Lower leg skin (tissue), 4 donors: ENCODE data around the gene EPHB4. TPM values are rescaled to one million over a fixed set of nuclear protein-coding genes. Genes with fewer than 3 reads are reported as not detected.

Source experiments
- DNase-seq, 2 donors: peaks; one replicate each; pipeline ENCODE4 v3.0.0-alpha.2; 2019; ENCODE audit warnings: low spot score in 2 of 2
- H3K4me3 ChIP-seq: fragments of 200-600 bp; sonication (generic); 2 replicates; pipeline ENCODE4 v1.5.1; 2017; ENCODE audit warnings: mild to moderate bottlenecking, low read depth; ENCODE audit not compliant: poor library complexity, severe bottlenecking
- CTCF ChIP-seq, 3 donors: fragments of 450-650 bp; IDR thresholded peaks; one replicate each; pipeline ENCODE4 v1.5.1; 2016; ENCODE audit warnings: antibody characterized with exemption in 3 of 3, mild to moderate bottlenecking in 3 of 3, moderate library complexity in 2 of 3
- POLR2A ChIP-seq, 2 donors: fragments of 450-650 bp; IDR thresholded peaks; one replicate each; pipeline ENCODE4 v1.6.1; 2016 to 2017; ENCODE audit warnings: antibody characterized with exemption in 2 of 2, mild to moderate bottlenecking in 1 of 2, moderate library complexity in 1 of 2
- WGBS, 2 donors: methylation state at CpG; one replicate each; pipeline ENCODE4 v1.1.5; 2018; 5-methylcytosine and 5-hydroxymethylcytosine counted together
- intact Hi-C: fragments of 100-400 bp; cut with DNase I; formaldehyde crosslinking; loops from one replicate; pipeline ENCODE4 v1.15.0; 2023; ENCODE audit warnings: low total_unique reads
- total RNA-seq, 4 donors: library from RNA; depleted of rRNA; stranded (reverse); fragments of >200 nt; gene quantifications; one replicate each; pipeline ENCODE4 v1.1.0, GENCODE V29; 2016

The EPHB4 gene
- total RNA-seq, 4 donors from 2014 or later, result 51.1 to 72.2 (median 60.9) TPM

- no peak for DNase-seq
- TF ChIP-seq POLR2A (IDR thresholded peaks at IDR 0.05) (no peak), CTCF (IDR thresholded peaks at IDR 0.05) (no peak)
- intact Hi-C loops, result no loop called here
- no peak overlapping the region for H3K4me3 ChIP-seq
- WGBS, 2 donors, result 89 to 91% methylated on average over 12 of the region's 12 CpGs
Observed at GRCh38 chr7:100864263-100864845, 37.0 kb upstream of the EPHB4 start.

DNA sequence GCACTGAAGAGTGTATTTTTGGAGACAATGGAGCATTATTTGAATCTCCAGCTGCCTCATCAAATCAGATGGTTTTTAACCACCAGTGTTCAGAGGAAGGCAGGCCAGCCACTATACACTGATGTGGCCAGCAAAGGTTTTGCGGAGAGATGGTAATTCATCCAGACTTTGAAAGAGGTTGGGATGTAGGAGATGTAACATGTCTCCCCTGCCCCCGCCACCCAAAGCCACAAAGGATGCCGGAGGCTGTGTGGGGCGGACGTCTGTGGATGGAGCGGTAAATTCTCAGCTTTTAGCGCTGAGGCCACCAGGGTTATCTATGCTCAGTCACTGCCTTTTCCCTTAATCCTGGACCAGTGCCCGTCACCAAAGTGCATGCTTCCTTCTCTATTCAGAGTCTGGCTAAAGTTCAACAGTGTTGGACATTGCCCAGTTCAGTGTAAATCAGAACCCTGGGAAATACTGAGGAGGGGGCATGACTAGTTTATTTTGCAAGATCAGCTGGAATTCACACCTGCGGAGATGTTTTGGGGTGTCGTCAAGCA lies 36.2 kb upstream of the EPHB4 start:
- no peak overlapping the region for H3K4me3 ChIP-seq
- WGBS, 2 donors, result 80 to 82% methylated on average over 10 of the region's 10 CpGs
- intact Hi-C loops, result no loop called here
- DNase-seq, result no peak
- no peak for TF ChIP-seq CTCF (IDR thresholded peaks at IDR 0.05)
- no peak for TF ChIP-seq POLR2A (IDR thresholded peaks at IDR 0.05)

DNA sequence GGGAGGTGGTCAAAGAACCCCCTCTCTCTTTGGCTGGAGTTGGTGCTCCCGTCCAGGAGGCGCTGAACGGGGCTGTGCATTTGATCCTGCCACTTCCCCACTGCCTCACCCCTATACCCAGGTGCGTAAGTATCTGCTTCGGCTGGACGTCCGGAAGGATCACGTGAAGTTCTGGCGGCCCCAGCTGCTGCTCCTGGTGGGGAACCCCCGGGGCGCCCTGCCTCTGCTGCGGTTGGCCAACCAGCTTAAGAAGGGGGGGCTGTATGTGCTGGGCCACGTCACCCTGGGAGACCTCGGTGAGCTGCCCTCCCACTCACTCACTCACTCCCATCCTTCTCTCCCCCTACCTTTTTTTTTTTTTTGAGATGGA lies 34.3 kb upstream of the EPHB4 start:
- no peak overlapping the region for H3K4me3 ChIP-seq
- TF ChIP-seq POLR2A (IDR thresholded peaks at IDR 0.05) (no peak), CTCF (IDR thresholded peaks at IDR 0.05) (no peak)
- WGBS, 2 donors, result 95 to 97% methylated on average over 14 of the region's 14 CpGs
- no peak for DNase-seq
- intact Hi-C loops, result no loop called here

DNA sequence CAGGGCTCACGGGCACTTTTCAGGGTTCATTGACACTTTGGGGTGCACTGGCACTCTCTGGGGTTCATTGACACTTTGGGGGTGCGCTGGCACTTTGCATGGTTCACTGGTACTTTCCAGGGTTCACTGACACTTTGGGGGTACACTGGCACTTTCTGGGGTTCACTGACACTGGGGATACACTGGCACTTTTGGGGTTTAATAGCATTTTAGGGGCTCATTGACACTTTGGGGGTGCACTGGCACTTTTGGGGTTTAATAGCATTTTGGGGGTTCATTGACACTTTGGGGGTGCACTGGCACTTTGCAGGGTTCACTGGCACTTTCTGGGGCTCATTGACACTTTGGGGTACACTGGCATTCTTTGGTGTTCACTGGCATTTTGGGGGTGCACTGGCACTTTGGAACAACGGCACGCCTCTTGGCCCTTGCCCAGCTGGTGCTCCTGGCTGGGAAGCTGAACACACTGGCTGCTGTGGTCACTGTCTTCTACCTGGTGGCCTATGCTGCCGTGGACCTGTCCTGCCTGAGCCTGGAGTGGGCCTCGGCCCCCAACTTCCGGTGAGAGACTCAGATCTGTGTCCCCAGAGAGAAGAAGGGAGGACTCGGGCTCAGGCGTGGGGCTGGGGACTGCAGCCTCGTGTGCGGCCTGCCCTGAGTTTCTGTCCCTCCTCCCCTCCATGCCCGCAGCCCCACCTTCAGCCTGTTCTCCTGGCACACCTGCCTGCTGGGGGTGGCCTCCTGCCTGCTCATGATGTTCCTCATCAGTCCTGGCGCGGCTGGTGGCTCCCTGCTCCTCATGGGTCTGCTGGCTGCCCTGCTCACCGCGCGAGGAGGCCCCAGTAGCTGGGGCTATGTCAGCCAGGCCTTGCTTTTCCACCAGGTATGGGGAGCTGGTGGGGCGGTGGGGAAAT lies 33.6 kb upstream of the EPHB4 start:
- H3K4me3 ChIP-seq, result no peak overlapping the region
- TF ChIP-seq POLR2A (IDR thresholded peaks at IDR 0.05) (no peak), CTCF (IDR thresholded peaks at IDR 0.05) (no peak)
- 86 to 92% methylated on average over 15 to 16 of the region's 18 CpGs for WGBS, 2 donors
- intact Hi-C loops, result no loop called here
- DNase-seq, result no peak

GRCh38 chr7:100859856-100860255 lies 32.5 kb upstream of the EPHB4 start:
- TF ChIP-seq POLR2A (IDR thresholded peaks at IDR 0.05), result no peak
- TF ChIP-seq CTCF (IDR thresholded peaks at IDR 0.05), result no peak
- WGBS, 2 donors, result 88 to 90% methylated on average over 15 of the region's 15 CpGs
- intact Hi-C loops, result loop anchor here (10.0 kb wide), 2 partner anchors 295 to 395 kb away; partner anchors contain the start of gene SPACDR
- H3K4me3 ChIP-seq, result no peak overlapping the region
- DNase-seq, result no peak
